Endodermal cell (in vitro differentiated cells): ENCODE results near the gene SEZ6L. TPM values are rescaled to one million over a fixed set of nuclear protein-coding genes. Genes with fewer than 3 reads are reported as not detected.

Experiments used
- DNase-seq: peaks from one replicate; pipeline ENCODE4 v3.0.0-alpha.2; 2017
- H3K27ac ChIP-seq: 2 replicates; pipeline ENCODE4 v1.5.1; 2013; ENCODE audit warnings: mild to moderate bottlenecking, low read depth, low read length, moderate library complexity
- H3K27me3 ChIP-seq: 2 replicates; pipeline ENCODE4 v1.6.1; 2013; ENCODE audit warnings: mild to moderate bottlenecking, low read length, moderate library complexity; ENCODE audit not compliant: insufficient read depth, control insufficient read depth, poor library complexity, severe bottlenecking
- H3K36me3 ChIP-seq: 2 replicates; pipeline ENCODE4 v1.7.0; 2013; ENCODE audit warnings: mild to moderate bottlenecking, low read length, moderate library complexity; ENCODE audit not compliant: control insufficient read depth, insufficient read depth
- H3K4me1 ChIP-seq: one replicate; pipeline ENCODE4 v1.7.0; 2013; ENCODE audit warnings: low read length; ENCODE audit not compliant: control insufficient read depth, insufficient read depth
- H3K4me3 ChIP-seq: 2 replicates; pipeline ENCODE4 v1.5.1; 2013; ENCODE audit warnings: mild to moderate bottlenecking, low read length, moderate library complexity
- H3K9ac ChIP-seq: 2 replicates; pipeline ENCODE4 v1.6.1; 2013; ENCODE audit warnings: mild to moderate bottlenecking, low read length, moderate library complexity; ENCODE audit not compliant: poor library complexity, severe bottlenecking; ENCODE audit errors: extremely low read depth
- H3K9me3 ChIP-seq: 2 replicates; pipeline ENCODE4 v1.6.1; 2013; ENCODE audit warnings: mild to moderate bottlenecking, low read length, moderate library complexity; ENCODE audit not compliant: control insufficient read depth
- H3K27ac Mint-ChIP-seq: 2 replicates; pipeline ENCODE4 v1.8.0; 2020; ENCODE audit warnings: mixed read lengths
- H3K27me3 Mint-ChIP-seq: 2 replicates; pipeline ENCODE4 v1.8.0; 2021; ENCODE audit warnings: mild to moderate bottlenecking, mixed read lengths; ENCODE audit not compliant: insufficient read depth
- H3K36me3 Mint-ChIP-seq: 2 replicates; pipeline ENCODE4 v1.8.0; 2020; ENCODE audit warnings: low read depth, mixed read lengths
- H3K4me1 Mint-ChIP-seq: 2 replicates; pipeline ENCODE4 v1.8.0; 2020; ENCODE audit warnings: mixed read lengths
- H3K4me3 Mint-ChIP-seq: 2 replicates; pipeline ENCODE4 v1.8.0; 2020; ENCODE audit warnings: mild to moderate bottlenecking, moderate library complexity, mixed read lengths
- H3K9me3 Mint-ChIP-seq: 2 replicates; pipeline ENCODE4 v1.8.0; 2020; ENCODE audit warnings: mild to moderate bottlenecking, mixed read lengths
- CTCF ChIP-seq: fragments of 200-600 bp; sonication (generic); conservative IDR thresholded peaks from 2 replicates; pipeline ENCODE4 v1.5.0; 2021; ENCODE audit warnings: antibody characterized with exemption, mild to moderate bottlenecking
- WGBS, 2 experiments: methylation state at CpG; one replicate each; pipeline versions ENCODE4 v1.1.5 to v1.1.7; 2013; ENCODE audit warnings: missing lambda C conversion rate in 2 of 2, mixed read lengths in 1 of 2; ENCODE audit not compliant: insufficient coverage in 1 of 2, insufficient read length in 1 of 2; 5-methylcytosine and 5-hydroxymethylcytosine counted together
- total RNA-seq, 2 donors: library from RNA; stranded (reverse); fragmentation: NEBNext Ultra II Directional in 1 of 2; extraction: Animal tissue kit (Norgen Biotek cat#: 25700) in 1 of 2; gene quantifications; 2 replicates in 1 of 2; 3 replicates in 1 of 2; pipeline ENCODE4 v1.2.1, GENCODE V29; 2021

Gene SEZ6L
- total RNA-seq, 2 donors from 2014 or later: 32.1 to 39.4 TPM

GRCh38 chr22:26283330-26283729 is 114.1 kb downstream of the SEZ6L start:
- TF ChIP-seq CTCF: no peak
- H3K9ac ChIP-seq: no peak overlapping the region

GRCh38 chr22:26285632-26286031 is 116.4 kb downstream of the SEZ6L start:
- no peaks in the 10 kb centered on the region for H3K9me3 Mint-ChIP-seq
- DNase-seq: no peak
- no peak overlapping the region for H3K27ac ChIP-seq
- H3K27me3 Mint-ChIP-seq: no peaks in the 10 kb centered on the region
- no peak overlapping the region for H3K9ac ChIP-seq
- no peaks in the 10 kb centered on the region for H3K27me3 ChIP-seq
- no peak for TF ChIP-seq CTCF
- no peak overlapping the region for H3K27ac Mint-ChIP-seq
- H3K4me1 Mint-ChIP-seq: no peaks in the 10 kb centered on the region
- no peaks in the 10 kb centered on the region for H3K9me3 ChIP-seq
- 69 to 82% methylated on average over 2 to 5 of the region's 5 CpGs for WGBS, 2 experiments
- no peaks in the 10 kb centered on the region for H3K4me1 ChIP-seq
- H3K4me3 Mint-ChIP-seq: no peak overlapping the region
- H3K36me3 ChIP-seq: no peaks in the 10 kb centered on the region
- no peak overlapping the region for H3K4me3 ChIP-seq
- H3K36me3 Mint-ChIP-seq: no peaks in the 10 kb centered on the region

More at GRCh38 chr22:26283330-26283729, 114.1 kb downstream of the SEZ6L start:
- no peaks in the 10 kb centered on the region for H3K9me3 Mint-ChIP-seq
- no peak overlapping the region for H3K27ac Mint-ChIP-seq
- 80 to 88% methylated on average over 1 to 2 of the region's 2 CpGs for WGBS, 2 experiments
- H3K36me3 ChIP-seq: no peaks in the 10 kb centered on the region
- H3K4me3 Mint-ChIP-seq: no peak overlapping the region
- H3K36me3 Mint-ChIP-seq: no peaks in the 10 kb centered on the region
- no peak overlapping the region for H3K4me3 ChIP-seq
- H3K4me1 Mint-ChIP-seq: no peaks in the 10 kb centered on the region
- no peak overlapping the region for H3K27ac ChIP-seq
- no peaks in the 10 kb centered on the region for H3K9me3 ChIP-seq
- no peaks in the 10 kb centered on the region for H3K4me1 ChIP-seq
- DNase-seq: no peak
- H3K27me3 Mint-ChIP-seq: no peaks in the 10 kb centered on the region
- H3K27me3 ChIP-seq: no peaks in the 10 kb centered on the region

- H3K4me1 Mint-ChIP-seq: no peaks in the 10 kb centered on the region
- 92 to 95% methylated on average over 6 to 10 of the region's 10 CpGs for WGBS, 2 experiments
- H3K27ac Mint-ChIP-seq: no peak overlapping the region
- TF ChIP-seq CTCF: peak; percentile 27
- H3K36me3 ChIP-seq: no peaks in the 10 kb centered on the region
- H3K27me3 Mint-ChIP-seq: no peaks in the 10 kb centered on the region
- H3K4me3 ChIP-seq: no peak overlapping the region
- no peaks in the 10 kb centered on the region for H3K9me3 ChIP-seq
- DNase-seq: no peak
- no peak overlapping the region for H3K4me3 Mint-ChIP-seq
- no peak overlapping the region for H3K9ac ChIP-seq
- no peaks in the 10 kb centered on the region for H3K4me1 ChIP-seq
- no peaks in the 10 kb centered on the region for H3K27me3 ChIP-seq
- no peaks in the 10 kb centered on the region for H3K9me3 Mint-ChIP-seq
- H3K27ac ChIP-seq: no peak overlapping the region
- H3K36me3 Mint-ChIP-seq: no peaks in the 10 kb centered on the region
Measured at GRCh38 chr22:26286091-26286820, 117.0 kb downstream of the SEZ6L start.
